IPS DF 19.7 (cell line): ENCODE results near the gene SPSB1.
"Not testable (repeated sequence)": the region's sequence is repeated elsewhere in the genome, so short reads cannot be mapped to it uniquely, and the experiment has no call there.

Source experiments
- DNase-seq: peaks from one replicate; pipeline ENCODE4 v3.0.0-alpha.2; 2013; ENCODE audit warnings: low read depth, low spot score

The SPSB1 gene

DNA sequence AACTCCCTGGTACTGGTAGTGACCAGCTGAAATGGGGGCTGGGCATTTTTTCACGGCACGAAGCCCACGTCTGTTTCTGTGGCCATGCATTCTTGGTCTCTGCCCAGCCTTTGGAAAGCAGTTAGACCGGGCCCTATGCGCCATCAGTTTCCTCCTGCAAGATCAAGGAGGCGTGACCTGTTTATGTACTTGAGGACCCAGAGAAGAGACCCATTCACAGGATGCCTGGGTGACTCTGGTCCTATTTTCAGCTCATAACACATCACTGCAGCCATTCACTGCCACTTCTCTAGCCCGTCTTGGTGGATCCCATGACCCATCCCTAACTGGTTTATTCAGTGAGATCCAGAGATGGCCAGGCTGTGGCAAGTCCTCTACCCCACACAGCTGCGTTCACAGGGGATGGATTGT, 70.4 kb downstream of the SPSB1 start:
- DNase-seq = no peak

DNA sequence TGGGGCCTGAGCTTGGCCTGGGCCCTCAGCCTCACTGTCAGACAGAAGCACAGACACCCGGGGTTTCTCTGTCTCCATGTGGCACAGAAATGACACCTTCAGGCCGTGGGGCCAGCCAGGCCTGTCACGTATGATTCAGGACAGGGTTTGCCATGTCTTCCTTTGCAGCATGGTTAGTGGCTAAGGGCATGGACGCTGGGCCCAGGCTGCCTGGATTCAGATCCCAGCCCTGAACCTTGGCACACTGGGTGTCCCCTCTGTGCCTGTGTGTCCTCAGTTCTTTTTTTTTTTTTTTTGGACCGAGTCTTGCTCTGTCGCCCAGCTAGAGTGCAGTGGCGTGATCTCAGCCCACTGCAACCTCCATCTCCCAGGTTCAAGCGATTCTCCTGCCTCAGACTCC, 73.6 kb downstream of the SPSB1 start:
- no peak for DNase-seq

DNA sequence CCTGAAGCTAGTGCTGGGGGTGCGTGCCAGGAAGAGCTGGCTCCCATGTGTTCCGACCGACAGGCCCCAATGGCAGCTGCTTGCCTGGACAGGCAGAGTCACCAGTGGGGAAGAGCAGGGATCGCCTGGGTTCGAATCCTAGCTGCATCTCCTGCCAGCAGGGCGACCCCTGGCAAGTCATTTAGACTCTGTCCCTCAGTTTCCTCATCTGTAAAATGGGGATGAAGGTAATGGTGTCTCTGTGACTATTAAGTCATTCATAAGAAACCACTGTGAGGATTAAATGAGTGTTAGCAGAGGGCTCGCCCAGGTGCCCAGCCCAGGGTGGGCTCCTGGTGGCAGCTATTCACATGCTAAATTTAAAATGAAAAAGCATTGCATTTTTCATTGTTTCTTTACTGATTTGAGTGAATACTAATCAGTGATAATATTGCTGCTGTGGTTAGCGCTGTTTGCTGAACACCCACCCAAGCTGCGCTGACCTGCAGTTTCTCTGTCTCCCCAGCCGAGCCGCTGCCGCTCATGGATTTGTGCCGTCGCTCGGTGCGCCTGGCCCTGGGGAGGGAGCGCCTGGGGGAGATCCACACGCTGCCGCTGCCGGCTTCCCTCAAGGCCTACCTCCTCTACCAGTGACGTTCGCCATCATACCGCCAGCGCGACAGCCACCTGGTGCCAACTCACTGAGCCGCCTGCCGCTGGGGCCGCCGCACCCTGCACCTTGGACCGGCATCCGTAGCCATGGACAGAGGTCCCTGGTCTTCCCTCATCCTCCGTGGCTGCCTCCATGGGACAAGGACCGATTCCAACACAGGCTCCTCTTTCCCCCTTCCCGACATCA, 74.5 kb downstream of the SPSB1 start:
- DNase-seq = no peak

DNA sequence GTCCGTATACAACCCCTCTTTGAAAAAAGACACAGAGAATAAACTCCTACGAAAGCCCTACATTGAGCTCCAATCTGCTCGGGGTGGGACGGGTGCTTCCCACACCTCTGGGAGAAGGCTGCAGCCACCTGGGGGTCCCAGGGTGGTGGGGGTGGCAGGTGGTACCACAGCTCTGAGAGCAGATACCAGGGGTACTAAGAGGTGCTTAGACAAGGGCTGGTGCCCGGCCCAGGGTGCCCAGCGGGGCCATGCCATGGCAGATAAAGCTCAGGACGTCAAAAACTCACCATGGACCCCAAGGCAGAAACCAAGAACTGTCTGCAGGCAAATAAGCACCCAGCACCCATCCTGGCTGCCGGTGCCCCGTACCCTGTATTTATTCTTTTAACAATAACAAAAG, 75.1 kb downstream of the SPSB1 start:
- DNase-seq = no peak

DNA sequence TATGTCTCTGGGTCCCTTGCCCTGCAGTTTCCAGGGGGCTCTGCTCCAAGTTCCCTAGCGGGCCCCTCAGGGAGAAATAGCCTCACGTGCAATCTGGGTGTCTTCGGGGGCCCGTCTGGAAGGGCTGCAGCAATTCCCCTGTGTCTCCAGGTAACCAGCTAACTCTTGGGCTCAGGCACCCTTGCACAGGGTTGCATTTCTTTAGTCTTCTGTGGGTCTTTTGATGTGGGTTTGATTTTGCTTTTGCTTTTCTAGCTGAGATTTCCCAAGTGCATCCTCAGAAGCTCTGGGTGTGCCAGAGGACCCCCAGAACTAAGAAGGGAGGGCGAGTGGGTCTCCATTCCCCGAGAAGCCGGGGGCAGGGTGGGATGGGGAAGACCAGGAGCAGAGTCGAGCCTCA, 75.7 kb downstream of the SPSB1 start:
- no peak for DNase-seq

DNA sequence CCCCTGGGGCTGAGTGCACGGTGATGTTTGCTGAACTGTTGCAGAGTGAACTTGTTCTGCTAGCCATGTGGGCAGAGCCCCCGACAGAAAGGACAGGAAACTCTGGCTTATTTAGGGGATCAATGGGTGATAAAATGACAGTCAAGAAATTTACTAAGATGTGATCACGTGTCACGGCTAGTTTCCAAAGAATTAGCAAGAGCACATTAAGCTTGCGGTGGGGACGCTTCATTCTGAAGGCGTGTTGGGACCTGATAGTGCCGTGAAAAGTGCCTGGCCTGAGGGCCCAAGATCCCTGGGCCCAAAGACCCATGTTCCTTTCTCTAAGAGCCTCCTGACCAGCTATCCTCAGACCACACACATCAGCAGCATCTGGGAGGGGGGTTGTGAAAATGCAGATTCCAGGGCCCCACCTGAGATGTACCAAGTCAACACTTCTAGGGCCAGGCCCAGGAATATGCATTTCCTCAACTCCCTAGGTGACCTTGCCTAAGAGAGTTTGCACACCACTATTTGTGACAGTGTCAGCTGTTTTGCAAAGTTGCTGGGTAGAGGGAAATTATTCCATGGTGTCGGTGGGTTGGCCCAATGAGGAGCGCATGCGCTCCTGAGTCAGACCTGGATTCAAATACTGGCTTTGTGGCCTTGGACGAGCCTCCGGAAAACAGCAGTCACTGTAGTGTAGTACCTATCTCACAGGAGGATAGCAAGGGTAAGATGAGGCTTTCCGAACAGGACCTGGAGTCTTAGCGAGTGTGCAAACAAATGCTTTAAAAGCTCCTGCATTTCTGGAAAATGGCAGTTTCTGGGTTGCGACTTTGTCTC, 77.5 kb downstream of the SPSB1 start:
- no peak for DNase-seq

GRCh38 chr1:9371391-9371935, 78.8 kb downstream of the SPSB1 start:
- no peak for DNase-seq

DNA sequence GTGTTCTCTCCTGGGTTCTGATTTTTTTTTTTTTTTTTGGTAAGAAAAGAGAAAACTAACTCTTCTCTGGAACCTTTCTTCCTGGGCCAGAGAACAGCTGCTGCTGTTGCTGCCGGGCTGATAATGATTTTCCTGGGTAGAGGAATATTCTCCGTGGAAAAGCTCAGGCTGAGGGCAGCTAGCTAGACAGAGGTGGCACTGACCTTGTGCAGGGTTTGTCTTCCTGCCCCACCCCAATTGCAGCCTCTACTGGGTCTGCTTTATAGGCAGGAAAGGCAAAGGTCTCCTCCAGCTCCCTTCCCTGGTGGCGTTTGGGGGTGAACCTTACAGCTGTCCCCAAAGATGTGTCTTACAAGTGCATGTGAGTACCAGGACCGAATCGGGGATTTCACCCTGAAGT, 79.3 kb downstream of the SPSB1 start:
- DNase-seq = no peak

GRCh38 chr1:9373619-9374018, 80.9 kb downstream of the SPSB1 start:
- no peak for DNase-seq

DNA sequence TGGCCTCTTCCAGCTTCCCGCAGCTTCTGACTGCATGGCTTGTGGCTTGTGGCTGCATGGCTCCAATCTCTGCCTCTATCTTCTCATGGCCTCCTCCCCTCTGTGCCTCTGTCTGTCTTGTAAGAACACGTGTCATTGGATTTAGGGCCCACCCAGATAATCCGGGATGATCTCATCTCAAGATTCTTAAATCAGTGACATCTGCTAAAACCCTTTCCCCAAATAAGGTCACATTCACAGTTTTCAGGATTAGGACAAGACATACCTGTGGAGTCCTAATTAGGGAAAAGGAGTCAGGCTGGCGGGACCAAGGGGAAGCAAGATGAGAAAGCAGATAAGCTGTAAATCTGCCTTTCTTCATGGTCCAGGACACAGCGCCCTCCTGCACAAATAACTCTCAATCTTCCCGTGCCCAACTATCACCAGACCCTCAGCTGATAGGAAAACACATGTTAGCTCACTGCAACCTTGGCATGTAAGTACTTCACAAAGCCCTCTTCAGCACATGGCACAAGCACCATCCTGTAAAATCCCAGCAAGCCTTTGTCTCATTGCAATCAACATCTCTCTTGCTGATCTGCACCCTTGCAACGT, 82.2 kb downstream of the SPSB1 start:
- DNase-seq = no peak

GRCh38 chr1:9375912-9376311, 83.2 kb downstream of the SPSB1 start:
- DNase-seq = no peak

DNA sequence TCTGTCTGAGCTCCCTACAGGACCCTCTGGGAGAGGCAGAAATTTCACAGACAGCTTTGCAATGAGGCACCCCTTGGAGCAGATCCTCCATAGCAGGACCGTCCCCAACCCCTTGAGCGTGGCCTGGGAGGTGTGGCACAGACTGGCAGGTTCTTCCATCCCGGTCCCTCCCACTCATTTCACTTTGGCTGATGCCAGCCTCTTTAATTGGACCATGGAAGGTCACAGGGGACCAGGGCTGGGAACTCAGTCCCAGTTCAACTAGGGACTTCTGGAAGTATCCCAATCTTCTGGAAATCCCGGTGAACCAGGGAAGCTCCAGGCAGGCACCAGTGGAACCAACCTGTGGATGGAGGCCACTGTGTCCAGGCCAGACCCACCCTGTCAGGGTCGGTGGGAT, 83.7 kb downstream of the SPSB1 start:
- no peak for DNase-seq

DNA sequence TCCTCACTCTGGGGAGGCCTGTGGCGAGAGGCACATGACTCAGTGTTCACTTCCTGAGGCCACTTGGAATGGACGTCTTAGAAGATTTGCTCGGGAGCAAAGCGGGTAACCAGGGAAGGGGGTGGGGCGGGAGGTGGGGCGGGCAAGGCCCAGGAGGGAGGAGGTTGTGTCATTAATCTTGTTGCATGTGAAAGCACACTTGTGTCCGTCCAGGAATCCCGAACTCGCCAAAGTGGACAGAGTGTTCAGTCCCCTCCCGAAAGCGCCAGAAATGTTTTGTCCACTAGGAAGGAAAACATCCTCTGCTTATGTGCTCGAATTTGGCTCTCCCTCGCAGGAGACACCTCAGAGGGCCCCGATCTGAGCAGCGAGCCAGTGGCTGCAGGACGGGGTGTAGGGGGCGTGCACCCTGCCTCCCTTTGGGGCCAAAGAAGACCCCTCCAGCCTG, 84.2 kb downstream of the SPSB1 start:
- no peak for DNase-seq

DNA sequence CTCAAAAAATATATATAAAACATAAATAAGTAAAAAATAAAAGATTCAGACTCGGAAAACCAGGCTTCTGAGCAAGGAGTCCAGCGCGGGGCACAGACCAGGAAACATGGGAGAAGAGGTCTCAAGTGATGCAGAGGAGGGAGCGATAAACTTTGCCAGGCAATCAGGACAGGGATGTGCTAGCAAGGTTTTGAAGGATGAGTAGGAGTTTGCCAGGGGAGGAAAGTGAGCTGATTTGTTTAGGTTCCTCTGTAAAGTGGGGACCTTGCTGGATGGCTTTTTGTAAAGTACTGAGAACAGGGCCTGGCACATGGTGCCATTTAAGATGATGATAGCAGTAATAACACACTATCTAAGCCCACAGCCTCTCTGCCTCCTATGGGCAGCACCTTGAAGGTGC, 86.1 kb downstream of the SPSB1 start:
- DNase-seq = no peak

GRCh38 chr1:9380711-9381110, 88.0 kb downstream of the SPSB1 start:
- no peak for DNase-seq

DNA sequence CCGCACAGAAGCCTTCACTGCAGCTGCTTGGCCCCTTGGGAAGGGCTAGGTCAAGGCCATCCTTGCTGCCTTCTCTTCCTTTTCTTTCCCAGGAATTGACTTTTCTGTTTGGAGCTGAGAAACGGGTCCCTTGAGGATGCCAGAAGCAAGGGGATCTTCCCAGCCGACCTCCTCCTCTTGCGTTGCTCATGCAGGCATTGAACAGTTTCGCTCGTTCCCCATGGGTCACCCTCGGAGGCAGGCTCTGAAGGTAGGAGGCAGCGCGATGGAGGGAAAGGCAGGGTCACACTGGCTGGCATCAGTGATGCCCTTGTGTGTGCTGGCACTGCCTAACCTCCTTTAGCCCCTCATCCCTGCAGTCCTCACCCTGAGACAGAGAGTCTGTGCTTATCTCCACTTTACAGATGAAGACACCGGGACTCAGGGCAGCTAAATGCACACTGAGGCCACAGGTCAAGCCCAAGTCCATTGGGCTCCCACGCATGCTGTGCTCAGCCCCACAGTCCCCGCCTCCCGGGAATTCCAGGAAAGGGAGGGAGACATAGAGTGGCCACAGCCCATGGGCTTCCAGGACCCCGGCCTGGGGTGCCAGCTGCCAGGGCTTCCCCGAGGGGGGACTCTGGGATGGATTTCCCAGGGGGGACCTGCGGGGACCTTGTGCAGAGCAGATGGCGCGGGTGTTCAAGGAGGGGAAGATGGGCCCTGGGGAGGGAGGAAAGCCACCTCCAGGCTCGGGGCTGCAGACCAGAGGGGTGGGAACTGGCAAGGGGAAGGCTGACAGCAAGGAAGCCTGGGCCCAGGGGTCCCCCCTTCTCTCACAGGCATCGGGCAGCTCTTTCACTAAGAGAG, 90.2 kb downstream of the SPSB1 start:
- DNase-seq = no peak

DNA sequence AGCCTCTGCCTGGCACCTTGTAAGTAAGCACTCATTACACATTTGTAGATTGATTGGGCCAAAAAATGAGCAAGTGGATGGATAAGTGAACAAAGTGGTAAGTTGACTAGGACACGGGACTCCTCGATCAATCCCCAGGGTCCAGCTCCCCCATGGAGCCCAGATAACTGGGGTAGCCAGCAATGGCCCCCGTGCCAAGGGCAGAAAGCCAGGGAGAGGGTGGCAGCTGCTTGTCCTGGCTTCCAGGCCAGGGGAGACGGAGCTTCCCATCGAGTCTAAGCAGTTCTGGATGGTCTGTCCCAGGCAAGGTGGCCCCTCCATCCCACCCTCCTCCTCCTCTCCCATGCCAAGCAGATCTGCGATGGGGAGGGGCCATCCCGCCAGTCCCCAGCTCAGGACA, 91.4 kb downstream of the SPSB1 start:
- DNase-seq = no peak

DNA sequence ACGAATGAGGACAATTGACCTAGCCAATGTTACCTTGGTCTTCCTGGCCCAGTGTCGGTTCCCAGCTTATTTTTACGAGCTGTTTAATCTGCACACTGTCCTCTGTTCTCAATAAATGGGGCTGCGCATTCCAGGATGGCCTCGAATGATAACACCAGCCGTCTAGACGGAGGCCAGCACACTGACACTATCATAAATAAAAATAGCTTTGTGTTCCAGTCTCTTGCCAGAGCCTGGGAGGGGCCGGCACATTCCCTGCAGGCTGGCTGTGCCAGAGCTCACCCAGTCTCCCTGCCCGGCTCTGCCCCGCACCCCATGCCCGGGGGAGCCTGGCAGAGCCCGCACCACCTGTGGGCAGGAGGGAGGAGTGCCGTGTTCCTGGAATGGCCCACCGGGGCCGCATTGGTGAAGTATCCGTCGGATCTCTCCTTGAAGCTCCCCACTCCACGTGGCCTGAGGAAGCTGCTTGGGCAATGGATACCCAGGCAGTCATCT, 92.1 kb downstream of the SPSB1 start:
- no peak for DNase-seq

DNA sequence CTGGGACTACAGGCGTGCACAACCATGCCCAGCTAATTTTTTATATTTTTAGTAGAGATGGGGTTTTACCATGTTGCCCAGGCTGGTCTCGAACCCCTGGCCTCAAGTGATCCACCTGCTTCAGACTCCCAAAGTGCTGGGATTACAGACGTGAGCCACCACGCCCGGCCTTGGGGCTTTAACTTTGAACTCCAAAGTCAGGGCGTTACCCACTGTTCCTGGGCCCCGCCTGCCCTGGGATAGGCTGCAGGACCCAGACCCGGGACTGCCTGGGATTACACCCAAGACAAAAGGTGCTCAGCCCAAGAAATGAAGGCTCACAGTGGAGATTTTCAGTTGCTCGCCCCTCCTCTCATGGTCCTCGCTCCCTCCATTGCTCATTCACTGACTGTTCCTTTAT, 92.7 kb downstream of the SPSB1 start:
- not testable (repeated sequence) for DNase-seq

DNA sequence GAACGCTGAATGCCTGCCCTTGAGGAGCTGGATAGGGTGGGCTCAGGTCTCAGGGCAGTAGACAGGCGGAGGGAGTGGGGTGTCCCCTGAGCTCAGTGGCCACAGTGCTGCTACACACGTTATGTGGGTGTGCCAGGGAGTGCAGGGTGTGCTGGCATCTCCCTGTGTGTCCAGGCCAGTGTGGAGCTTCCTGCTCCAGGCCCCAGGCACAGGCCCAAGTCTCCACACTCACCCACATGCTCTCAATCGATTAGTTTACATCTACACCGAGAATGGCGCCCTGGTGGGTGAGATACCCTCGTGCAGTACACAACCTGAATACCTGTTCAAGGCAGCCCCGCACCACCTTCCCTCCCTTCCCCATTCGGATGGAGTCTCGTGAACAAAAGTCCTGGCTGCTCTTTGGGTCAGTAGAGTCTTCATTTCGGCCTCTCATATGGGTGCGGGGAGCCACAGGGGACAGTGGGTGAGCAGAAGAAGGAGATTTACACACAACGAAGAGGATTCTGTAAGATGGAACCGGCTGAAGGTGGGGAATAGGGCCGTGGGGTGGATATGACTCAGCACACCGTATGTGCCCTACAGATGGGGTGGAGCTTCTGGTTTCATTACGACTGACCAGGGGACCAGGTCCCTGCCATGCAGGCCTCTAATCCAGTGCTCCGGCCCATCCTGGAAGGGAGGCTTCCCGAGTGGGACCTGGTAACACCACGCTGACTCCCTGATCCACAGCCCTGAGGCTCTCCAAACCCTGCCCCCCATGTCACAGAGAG, 93.3 kb downstream of the SPSB1 start:
- no peak for DNase-seq
